Gastrocnemius medialis (tissue), 4 donors: ENCODE results near the gene KMT2B. TPM values are rescaled to one million over a fixed set of nuclear protein-coding genes. Genes with fewer than 3 reads are reported as not detected.
A peak's percentile ranks its signal among the peaks of the same experiment; 100 is the strongest.

ENCODE experiments used
- ATAC-seq, 2 donors: fragments of 150-250 bp; one replicate each; pipeline ENCODE4 v1.9.1; 2016
- DNase-seq, 2 donors: peaks; one replicate each; pipeline ENCODE4 v3.0.0-alpha.2; 2019
- H3K27ac ChIP-seq, 4 donors: fragments of 200-600 bp; sonication (generic); 1 replicate in 1 of 4; 2 replicates in 3 of 4; pipeline ENCODE4 v1.5.1; 2016 to 2018; ENCODE audit warnings: mild to moderate bottlenecking in 2 of 4, moderate library complexity in 1 of 4
- H3K27me3 ChIP-seq, 3 donors: fragments of 200-600 bp; sonication (generic) in 2 of 3; 1 replicate in 1 of 3; 2 replicates in 2 of 3; pipeline versions ENCODE4 v1.5.1 to v1.6.0; 2016 to 2019; ENCODE audit warnings: mild to moderate bottlenecking in 1 of 3, moderate library complexity in 1 of 3
- H3K36me3 ChIP-seq, 2 donors: fragments of 200-600 bp; sonication (generic) in 1 of 2; one replicate each; pipeline ENCODE4 v1.5.1; 2017 to 2018
- H3K4me1 ChIP-seq, 2 donors: fragments of 200-600 bp; sonication (generic) in 1 of 2; one replicate each; pipeline ENCODE4 v1.5.1; 2016 to 2017; ENCODE audit warnings: mild to moderate bottlenecking in 2 of 2
- H3K4me3 ChIP-seq, 4 donors: fragments of 200-600 bp; sonication (generic) in 3 of 4; 1 replicate in 1 of 4; 2 replicates in 3 of 4; pipeline ENCODE4 v1.5.1; 2016 to 2019; ENCODE audit warnings: mild to moderate bottlenecking in 2 of 4
- H3K9me3 ChIP-seq, 3 donors: fragments of 200-600 bp; sonication (generic) in 2 of 3; 1 replicate in 1 of 3; 2 replicates in 2 of 3; pipeline ENCODE4 v1.5.1; 2016 to 2019
- CTCF ChIP-seq, 5 experiments: fragments of 450-650 bp in 3 of 5; fragments of 200-600 bp in 2 of 5; sonication (generic) in 2 of 5; IDR thresholded peaks in 4 of 5; conservative IDR thresholded peaks in 1 of 5; 1 replicate in 4 of 5; 2 replicates in 1 of 5; pipeline ENCODE4 v1.5.1; 2016 to 2019; ENCODE audit warnings: antibody characterized with exemption in 5 of 5, mild to moderate bottlenecking in 3 of 5, moderate library complexity in 3 of 5
- POLR2A ChIP-seq, 2 donors: fragments of 450-650 bp; IDR thresholded peaks; one replicate each; pipeline ENCODE4 v1.6.1; 2017; ENCODE audit warnings: antibody characterized with exemption in 2 of 2, mild to moderate bottlenecking in 2 of 2, moderate library complexity in 2 of 2
- in situ Hi-C, 4 donors: fragments of 200-750 bp; cut with MboI; loops; one replicate each; pipeline versions ENCODE4 v1.15.0 to v1.8.0; 2017; ENCODE audit warnings: low sequenced_read_pairs in 4 of 4
- intact Hi-C: fragments of 100-400 bp; cut with DNase I; formaldehyde crosslinking; loops from one replicate; pipeline ENCODE4 v1.15.1; 2023; ENCODE audit warnings: low total_unique reads
- total RNA-seq, 4 donors: library from RNA; depleted of rRNA; stranded (reverse); fragments of >200 nt; gene quantifications; one replicate each; pipeline versions ENCODE4 v1.1.0 to v1.2.3, GENCODE V29; 2016

Gene KMT2B
- total RNA-seq, 4 donors from 2014 or later = 9.3 to 39.0 (median 16.8) TPM

- DNase-seq (no peak), ATAC-seq (no peak)
- intact Hi-C loops (loop anchor here (5.0 to 10.0 kb wide), 3 partner anchors 373 to 1335 kb away; partner anchors contain the start of genes FXYD7, OVOL3, POLR2I and TBCB), in situ Hi-C loops (no loop called here)
- Histone ChIP-seq H3K9me3 (no peaks in the 10 kb centered on the region), H3K27ac (peak within 1 kb of the TSS; percentile 15 to 86 (median 80)), H3K27me3 (no peaks in the 10 kb centered on the region), H3K4me1 (peaks cover 25 to 40% of the 10 kb centered on the region in 2 donors), H3K36me3 (peaks cover 0 to 23% of the 10 kb centered on the region in 2 donors), H3K4me3 (peak within 1 kb of the TSS in 2 of 4 donors; percentile 52 to 70)
- TF ChIP-seq CTCF (IDR thresholded peaks at IDR 0.05 in 4 of 5, conservative IDR thresholded peaks at IDR 0.05 in 1 of 5) (no peak), POLR2A (IDR thresholded peaks at IDR 0.05) (no peak)
Observed at GRCh38 chr19:35742121-35742724, 24.4 kb downstream of the KMT2B start, which contains the start of gene IGFLR1. Gene IGFLR1, minus strand, starts transcription at chr19:35742452. Its CDS starts 1,272 bp downstream, at chr19:35741180.

- Histone ChIP-seq H3K36me3 (peaks cover 0 to 7% of the 10 kb centered on the region in 2 donors), H3K9me3 (no peaks in the 10 kb centered on the region), H3K27me3 (no peaks in the 10 kb centered on the region), H3K4me1 (peaks cover 29 to 42% of the 10 kb centered on the region in 2 donors), H3K4me3 (peak overlapping the region in 3 of 4 donors; percentile 83 to 96 (median 90)), H3K27ac (peak overlapping the region in 3 of 4 donors; percentile 97 to 99 (median 99))
- TF ChIP-seq CTCF (IDR thresholded peaks at IDR 0.05 in 4 of 5, conservative IDR thresholded peaks at IDR 0.05 in 1 of 5) (no peak), POLR2A (IDR thresholded peaks at IDR 0.05) (no peak)
- in situ Hi-C loops (no loop called here), intact Hi-C loops (loop anchor here (1.0 to 10.0 kb wide), 4 partner anchors 187 to 1333 kb away; partner anchors contain the start of genes FXYD7, OVOL3, POLR2I and TBCB)
- no peak for ATAC-seq
- no peak for DNase-seq
Observed at GRCh38 chr19:35743640-35744429, 26.0 kb downstream of the KMT2B start.

GRCh38 chr19:35744430-35745327 is 26.9 kb downstream of the KMT2B start:
- DNase-seq (peak; percentile 95 to 96), ATAC-seq (peak; percentile 68 to 71)
- no peak for TF ChIP-seq POLR2A (IDR thresholded peaks at IDR 0.05)
- peak in 4 of 5 experiments; percentile 29 to 53 (median 47) for TF ChIP-seq CTCF (IDR thresholded peaks at IDR 0.05 in 4 of 5, conservative IDR thresholded peaks at IDR 0.05 in 1 of 5)
- intact Hi-C loops (loop anchor here (1.0 to 10.0 kb wide), 5 partner anchors 27 to 1333 kb away; partner anchors contain the start of genes FXYD7, OVOL3, POLR2I and TBCB), in situ Hi-C loops (no loop called here)
- Histone ChIP-seq H3K36me3 (peaks cover 0 to 5% of the 10 kb centered on the region in 2 donors), H3K27me3 (no peaks in the 10 kb centered on the region), H3K27ac (peak overlapping the region; percentile 97 to 99 (median 99)), H3K9me3 (no peaks in the 10 kb centered on the region), H3K4me3 (peak overlapping the region; percentile 78 to 96 (median 86)), H3K4me1 (peaks cover 33 to 47% of the 10 kb centered on the region in 2 donors)
